ENCODE data around the gene CDK11B.
A peak's percentile ranks its signal among the peaks of the same experiment; 100 is the strongest.
"Not testable (repeated sequence)": the region's sequence is repeated elsewhere in the genome, so short reads cannot be mapped to it uniquely, and the experiment has no call there.

The CDK11B gene

GRCh38 chr1:1689526-1689925, 30.7 kb upstream of the CDK11B start:
- in situ Hi-C loops (cut with HindIII; ENCODE audit: low pct_unique_long_range_greater_than_20kb, low sequenced_read_pairs); DNase-seq (ENCODE audit: low read depth in 1 of 2, low spot score in 1 of 2): not testable (repeated sequence)

GRCh38 chr1:1687846-1688245, 29.0 kb upstream of the CDK11B start:
- no peak for DNase-seq (ENCODE audit: low read depth in 1 of 2, low spot score in 1 of 2)
- TF ChIP-seq JUND (IDR thresholded peaks at IDR 0.05; ENCODE audit: low read depth) = no peak
- in situ Hi-C loops (cut with HindIII; ENCODE audit: low pct_unique_long_range_greater_than_20kb, low sequenced_read_pairs) = no loop called here

- DNase-seq (ENCODE audit: low read depth in 1 of 2, low spot score in 1 of 2) = no peak
- in situ Hi-C loops (cut with HindIII; ENCODE audit: low pct_unique_long_range_greater_than_20kb, low sequenced_read_pairs) = no loop called here
Observed at GRCh38 chr1:1684031-1684681, 25.4 kb upstream of the CDK11B start.

GRCh38 chr1:1683104-1683905, 24.5 kb upstream of the CDK11B start:
- in situ Hi-C loops (cut with HindIII; ENCODE audit: low pct_unique_long_range_greater_than_20kb, low sequenced_read_pairs) = no loop called here
- no peak for DNase-seq (ENCODE audit: low read depth in 1 of 2, low spot score in 1 of 2)
- no peak for TF ChIP-seq JUND (IDR thresholded peaks at IDR 0.05; ENCODE audit: low read depth)

More at GRCh38 chr1:1684031-1684681, 25.4 kb upstream of the CDK11B start:
- no peak for TF ChIP-seq JUND (IDR thresholded peaks at IDR 0.05; ENCODE audit: low read depth)

- DNase-seq (ENCODE audit: low read depth in 1 of 2, low spot score in 1 of 2) = peak; percentile 48 to 87
- TF ChIP-seq JUND (IDR thresholded peaks at IDR 0.05; ENCODE audit: low read depth) = no peak
- in situ Hi-C loops (cut with HindIII; ENCODE audit: low pct_unique_long_range_greater_than_20kb, low sequenced_read_pairs) = no loop called here
Observed at GRCh38 chr1:1680912-1681273, 22.1 kb upstream of the CDK11B start.

- TF ChIP-seq JUND (IDR thresholded peaks at IDR 0.05; ENCODE audit: low read depth) = no peak
- no peak for DNase-seq (ENCODE audit: low read depth in 1 of 2, low spot score in 1 of 2)
- in situ Hi-C loops (cut with HindIII; ENCODE audit: low pct_unique_long_range_greater_than_20kb, low sequenced_read_pairs) = no loop called here
Observed at GRCh38 chr1:1680031-1680911, 21.5 kb upstream of the CDK11B start.

GRCh38 chr1:1678581-1679380, 20.0 kb upstream of the CDK11B start:
- TF ChIP-seq JUND (IDR thresholded peaks at IDR 0.05; ENCODE audit: low read depth) = no peak
- peak in 1 of 2 experiments; percentile 76 for DNase-seq (ENCODE audit: low read depth in 1 of 2, low spot score in 1 of 2)
- in situ Hi-C loops (cut with HindIII; ENCODE audit: low pct_unique_long_range_greater_than_20kb, low sequenced_read_pairs) = no loop called here

GRCh38 chr1:1677718-1678580, 19.1 kb upstream of the CDK11B start:
- in situ Hi-C loops (cut with HindIII; ENCODE audit: low pct_unique_long_range_greater_than_20kb, low sequenced_read_pairs) = no loop called here
- no peak for TF ChIP-seq JUND (IDR thresholded peaks at IDR 0.05; ENCODE audit: low read depth)
- peak in 1 of 2 experiments; percentile 33 for DNase-seq (ENCODE audit: low read depth in 1 of 2, low spot score in 1 of 2)

- DNase-seq (ENCODE audit: low read depth in 1 of 2, low spot score in 1 of 2); in situ Hi-C loops (cut with HindIII; ENCODE audit: low pct_unique_long_range_greater_than_20kb, low sequenced_read_pairs): not testable (repeated sequence)
Observed at GRCh38 chr1:1676087-1676486, 17.3 kb upstream of the CDK11B start.

GRCh38 chr1:1675218-1675617, 16.4 kb upstream of the CDK11B start:
- in situ Hi-C loops (cut with HindIII; ENCODE audit: low pct_unique_long_range_greater_than_20kb, low sequenced_read_pairs); DNase-seq (ENCODE audit: low read depth in 1 of 2, low spot score in 1 of 2): not testable (repeated sequence)

- in situ Hi-C loops (cut with HindIII; ENCODE audit: low pct_unique_long_range_greater_than_20kb, low sequenced_read_pairs) = not testable (repeated sequence)
Observed at GRCh38 chr1:1674806-1675205, 16.0 kb upstream of the CDK11B start.

More at GRCh38 chr1:1674806-1675205, 16.0 kb upstream of the CDK11B start:
- DNase-seq (ENCODE audit: low read depth in 1 of 2, low spot score in 1 of 2) = not testable (repeated sequence)

Data from T47D (cell line).